Ishikawa (cell line): ENCODE data around the gene MYB.

ENCODE experiments used
- CEBPB ChIP-seq: IDR thresholded peaks from 2 replicates; pipeline ENCODE4 v1.6.1; 2012
- CREB1 ChIP-seq: IDR thresholded peaks from 2 replicates; pipeline ENCODE4 v1.6.1; 2012; ENCODE audit warnings: low read depth
- EGR1 ChIP-seq: IDR thresholded peaks from 2 replicates; pipeline ENCODE4 v1.6.1; 2012
- EP300 ChIP-seq: IDR thresholded peaks from 2 replicates; pipeline ENCODE4 v1.6.1; 2012; ENCODE audit warnings: borderline replicate concordance
- FOXM1 ChIP-seq: IDR thresholded peaks from 2 replicates; pipeline ENCODE4 v1.6.1; 2012; ENCODE audit warnings: low read depth, borderline replicate concordance
- MAX ChIP-seq: IDR thresholded peaks from 2 replicates; pipeline ENCODE4 v1.6.1; 2012
- REST ChIP-seq: IDR thresholded peaks from 2 replicates; pipeline ENCODE4 v1.6.1; 2012; ENCODE audit warnings: low read depth, mild to moderate bottlenecking
- TAF1 ChIP-seq: IDR thresholded peaks from 2 replicates; pipeline ENCODE4 v1.6.1; 2012; ENCODE audit warnings: low read depth, mild to moderate bottlenecking
- TCF12 ChIP-seq: IDR thresholded peaks from 2 replicates; pipeline ENCODE4 v1.6.1; 2012; ENCODE audit warnings: low read depth
- USF1 ChIP-seq: IDR thresholded peaks from 2 replicates; pipeline ENCODE4 v1.6.1; 2012
- YY1 ChIP-seq: IDR thresholded peaks from 2 replicates; pipeline ENCODE4 v1.6.1; 2012; ENCODE audit warnings: low read depth
- ZBTB7A ChIP-seq: IDR thresholded peaks from 2 replicates; pipeline ENCODE4 v1.6.1; 2012; ENCODE audit warnings: low read depth

GRCh38 chr6:135196739-135197510 lies 15.8 kb downstream of the MYB start:
- TF ChIP-seq CREB1 (no peak), EP300 (no peak), EGR1 (no peak), FOXM1 (no peak), CEBPB (no peak), USF1 (no peak), ZBTB7A (no peak), TCF12 (no peak), MAX (no peak), TAF1 (no peak), YY1 (no peak), REST (no peak)
